GM10847 (cell line): ENCODE results near the gene KCNJ14.

Experiments used
- POLR2A ChIP-seq: IDR thresholded peaks from 2 replicates; pipeline ENCODE4 v1.6.1; 2011; ENCODE audit not compliant: insufficient read length; ENCODE audit errors: extremely low read depth

The KCNJ14 gene

GRCh38 chr19:48514123-48514458 is 58.7 kb downstream of the KCNJ14 start:
- TF ChIP-seq POLR2A: no peak

GRCh38 chr19:48516536-48516935 is 61.2 kb downstream of the KCNJ14 start:
- no peak for TF ChIP-seq POLR2A
